GM21423 (cell line): ENCODE measurements around the gene FKBP5.
"Not testable (repeated sequence)": the region's sequence is repeated elsewhere in the genome, so short reads cannot be mapped to it uniquely, and the experiment has no call there.

Source experiments
- ATAC-seq: cut with Tn5 transposase; IDR thresholded peaks from one replicate; pipeline ENCODE4 v1.9.1; 2021; ENCODE audit warnings: mild to moderate bottlenecking, moderate library complexity; ENCODE audit not compliant: unreplicated experiment

The FKBP5 gene

DNA sequence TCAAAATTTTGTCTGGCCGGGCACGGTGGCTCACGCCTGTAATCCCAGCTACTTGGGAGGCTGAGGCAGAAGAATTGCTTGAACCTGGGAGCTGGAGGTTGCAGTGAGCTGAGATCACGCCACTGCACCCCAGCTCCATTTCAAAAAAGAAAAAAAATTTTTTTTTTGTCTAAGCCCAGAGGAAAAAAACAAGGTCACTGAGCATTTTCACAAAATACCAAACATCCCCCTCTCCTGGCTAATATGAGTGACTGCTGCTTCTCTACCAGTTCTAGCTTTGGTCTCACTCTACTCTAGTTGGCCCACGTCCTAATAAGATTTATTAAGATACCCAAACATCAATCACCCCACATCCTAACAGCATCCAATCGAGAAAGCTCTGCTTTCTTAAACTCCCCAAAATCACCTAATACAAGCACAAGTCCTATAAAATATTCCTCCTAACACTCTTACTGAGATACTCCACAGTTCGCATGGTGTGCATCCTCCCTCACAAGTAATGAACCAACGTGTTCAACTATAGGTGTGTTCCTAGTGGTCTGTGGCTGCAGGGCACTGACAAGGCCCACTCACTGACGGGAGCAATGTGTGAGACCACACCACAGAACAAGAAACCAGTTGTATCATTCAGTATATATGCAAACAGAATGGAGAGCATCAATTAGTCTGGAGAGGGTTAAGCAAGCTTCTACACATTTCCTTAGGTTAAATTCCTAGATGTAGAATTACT lies 64.2 kb downstream of the FKBP5 start:
- no peak for ATAC-seq

DNA sequence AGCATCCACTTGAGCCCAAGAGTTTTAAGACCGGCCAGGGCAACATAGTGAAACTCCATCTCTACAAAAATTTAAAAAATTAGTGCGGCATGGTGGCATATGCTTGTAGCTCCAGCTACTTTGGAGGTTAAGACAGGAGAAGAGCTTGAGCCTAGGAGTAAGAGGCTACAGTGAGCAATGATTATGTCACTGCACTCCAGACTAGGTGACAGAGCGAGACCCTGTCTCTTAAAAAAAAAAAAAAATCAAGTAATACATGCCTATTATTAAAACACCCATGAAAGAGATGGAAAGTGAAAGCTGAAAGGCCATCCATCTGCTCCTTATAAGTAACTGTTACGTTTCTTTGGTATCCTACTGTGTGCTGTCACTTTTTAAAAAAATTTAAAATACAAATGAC lies 66.4 kb downstream of the FKBP5 start:
- ATAC-seq: no peak

- no peak for ATAC-seq
These were observed 68.0 kb downstream of the FKBP5 start for GRCh38 chr6:35620706-35621105.

GRCh38 chr6:35613762-35614161 lies 75.0 kb downstream of the FKBP5 start:
- no peak for ATAC-seq

DNA sequence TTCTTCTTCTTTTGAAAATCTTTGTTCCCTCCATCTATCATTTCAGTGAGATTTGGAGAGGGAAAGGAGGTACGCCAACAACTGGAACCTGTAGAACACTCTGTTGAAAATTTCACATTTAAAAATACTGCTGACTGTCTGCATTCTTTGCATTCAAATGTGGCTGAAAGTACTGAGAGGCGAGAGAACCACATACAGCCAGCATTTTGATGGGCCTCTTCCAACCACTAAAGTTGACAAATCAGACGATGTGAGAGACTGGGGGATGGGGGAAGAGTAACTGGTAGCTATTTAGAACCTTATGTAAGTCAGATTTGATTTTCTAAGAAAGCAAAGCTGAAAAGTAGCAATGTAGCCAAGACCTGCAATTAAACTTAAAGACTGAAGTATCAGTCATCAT lies 77.5 kb downstream of the FKBP5 start:
- ATAC-seq: no peak

GRCh38 chr6:35610830-35611229 lies 77.9 kb downstream of the FKBP5 start:
- no peak for ATAC-seq

DNA sequence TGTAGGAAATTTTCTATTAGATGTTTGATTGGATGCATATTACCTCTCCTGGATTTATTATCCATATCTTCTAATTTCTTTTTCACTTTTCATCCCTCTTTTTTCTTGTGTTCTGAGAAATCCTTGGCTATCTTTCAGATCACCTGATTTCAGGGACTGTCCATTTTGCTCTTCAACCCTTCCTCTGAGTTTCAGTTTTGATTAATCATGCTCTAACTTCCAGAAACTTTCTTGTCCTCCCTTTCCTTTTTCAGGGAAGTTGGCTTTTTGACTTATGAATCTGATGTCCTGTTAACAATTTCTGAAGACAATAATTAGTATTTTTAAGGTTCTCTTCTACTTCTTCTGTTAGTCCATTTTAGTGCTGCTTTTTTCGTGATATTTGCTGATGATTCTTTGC lies 79.1 kb downstream of the FKBP5 start:
- no peak for ATAC-seq

DNA sequence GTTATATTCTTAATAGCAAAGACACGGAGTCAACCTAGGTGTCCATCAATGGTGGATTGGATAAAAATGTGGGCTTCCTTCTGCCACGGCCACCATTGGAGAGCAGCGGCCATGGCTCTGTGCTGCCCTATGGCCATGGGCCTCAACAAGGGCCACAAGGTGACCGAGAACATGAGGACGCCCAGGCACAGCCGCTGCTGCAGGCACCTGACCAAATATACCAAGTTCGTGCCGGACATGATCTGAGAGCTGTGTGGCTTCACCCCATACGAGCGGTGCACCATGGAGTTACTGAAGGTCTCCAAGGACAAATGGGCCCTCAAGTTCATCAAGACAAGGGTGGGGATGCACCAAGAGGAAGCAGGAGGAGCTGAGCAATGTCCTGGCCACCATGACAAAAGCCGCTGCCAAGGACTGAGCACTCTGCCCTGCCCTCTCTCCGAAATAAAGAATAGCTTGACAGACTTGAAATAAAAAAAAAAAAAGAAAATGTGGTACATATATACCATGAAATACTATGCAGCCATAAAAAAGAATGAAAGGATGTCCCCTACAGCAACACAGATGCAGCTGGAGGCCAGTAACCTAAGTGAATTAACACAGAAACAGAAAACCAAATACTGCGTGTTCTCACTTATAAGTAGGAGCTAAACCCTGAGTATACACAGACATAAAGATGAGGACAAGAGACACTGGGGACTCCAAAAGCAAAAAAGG lies 81.0 kb downstream of the FKBP5 start:
- ATAC-seq: no peak

GRCh38 chr6:35605600-35605999 lies 83.1 kb downstream of the FKBP5 start:
- no peak for ATAC-seq

GRCh38 chr6:35603326-35604202 lies 85.2 kb downstream of the FKBP5 start:
- no peak for ATAC-seq

DNA sequence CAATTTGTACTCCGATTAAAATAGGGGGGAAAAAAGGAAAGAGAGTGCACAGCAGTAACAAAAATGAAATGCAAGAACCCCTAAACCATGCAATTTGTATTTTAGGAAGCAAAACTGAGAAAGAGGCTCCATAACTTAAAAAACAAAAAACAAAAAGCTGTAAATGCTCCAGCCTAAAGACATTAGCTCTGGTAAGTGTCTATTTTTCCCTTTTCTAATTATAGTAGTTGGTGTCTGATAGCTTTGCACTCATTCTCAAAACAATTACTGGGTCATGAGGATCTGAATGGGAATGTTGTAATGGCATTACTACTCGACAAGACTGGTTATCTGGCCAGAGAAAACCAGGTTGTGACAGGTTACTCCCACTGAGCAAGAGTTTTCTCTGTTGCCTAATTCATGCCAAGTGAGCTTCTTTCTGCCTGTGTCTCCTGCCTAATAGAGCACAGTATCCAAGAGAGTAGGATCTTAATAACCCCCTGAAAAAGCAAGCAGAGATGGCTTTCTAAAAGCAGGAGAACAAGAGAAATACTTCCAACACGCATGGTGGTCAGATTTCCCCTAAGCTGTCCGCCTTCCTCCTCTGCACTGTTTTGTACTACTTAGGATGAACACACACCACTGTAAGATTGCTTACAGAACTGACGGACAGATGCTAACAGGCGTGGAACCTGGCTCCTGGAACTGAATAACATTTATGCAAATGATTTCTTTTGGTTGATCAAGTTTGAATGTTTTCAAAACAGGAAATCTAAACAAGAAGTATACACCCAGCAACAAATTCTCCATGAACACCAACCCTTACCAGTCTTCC lies 86.4 kb downstream of the FKBP5 start:
- ATAC-seq: no peak

- ATAC-seq: no peak
These were observed 87.2 kb downstream of the FKBP5 start for GRCh38 chr6:35601331-35602132.

GRCh38 chr6:35600659-35601125 lies 88.0 kb downstream of the FKBP5 start:
- no peak for ATAC-seq

DNA sequence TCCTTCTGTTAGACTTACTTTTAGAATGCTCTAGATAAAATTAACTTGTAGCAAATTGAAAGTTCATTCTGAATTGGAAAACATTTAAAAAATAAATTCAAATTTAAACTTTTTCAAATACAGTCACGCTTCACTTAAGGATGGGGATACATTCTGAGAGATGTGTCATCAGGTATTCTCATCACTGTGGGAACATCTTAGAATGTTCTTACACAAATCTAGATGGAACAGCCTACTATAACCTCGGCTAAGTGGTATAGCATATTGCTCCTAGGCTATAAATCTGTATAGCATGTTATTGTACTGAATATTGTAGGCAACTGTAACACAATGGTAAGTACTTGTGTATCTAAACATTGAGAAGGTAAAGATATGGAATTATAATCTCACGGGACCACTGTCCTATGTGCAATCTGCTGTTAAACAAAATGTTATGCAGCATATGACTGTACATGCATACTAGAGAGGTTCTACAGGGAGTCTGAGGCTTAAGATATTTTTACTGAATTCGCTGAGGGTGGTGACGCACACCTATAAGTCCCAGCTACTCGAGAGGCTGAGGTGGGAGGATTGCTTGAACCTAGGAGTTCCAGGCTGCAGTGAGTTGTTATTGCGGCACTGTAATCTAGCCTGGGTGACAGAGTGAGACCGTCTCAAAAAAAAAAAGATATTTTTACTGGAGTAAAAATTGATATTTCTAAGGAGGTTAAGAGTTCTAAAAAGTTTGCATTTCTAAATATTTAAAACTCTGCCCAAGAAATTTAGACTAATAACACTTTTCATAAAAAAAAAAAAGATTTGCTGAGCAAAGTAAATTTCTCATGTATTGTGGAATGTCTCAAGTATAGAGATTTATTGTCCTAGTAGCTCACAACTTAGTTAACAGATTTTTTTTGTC lies 88.7 kb downstream of the FKBP5 start:
- ATAC-seq: no peak

DNA sequence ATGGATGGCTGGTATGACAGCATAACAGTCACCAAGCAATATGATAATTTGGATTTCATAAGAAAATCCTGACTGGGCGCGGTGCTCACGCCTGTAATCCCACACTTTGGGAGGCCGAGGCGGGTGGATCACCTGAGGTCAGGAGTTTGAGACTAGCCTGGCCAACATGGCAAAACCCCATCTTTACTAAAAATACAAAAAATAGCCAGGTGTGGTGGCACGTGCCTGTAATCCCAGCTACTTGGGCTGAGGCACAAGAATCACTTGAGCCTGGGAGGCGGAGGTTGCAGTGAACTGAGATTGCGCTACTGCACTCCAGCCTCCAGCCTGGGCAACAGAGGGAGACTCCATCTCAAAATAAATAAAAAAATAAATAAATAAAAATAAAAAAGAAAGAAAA lies 90.1 kb downstream of the FKBP5 start:
- not testable (repeated sequence) for ATAC-seq

DNA sequence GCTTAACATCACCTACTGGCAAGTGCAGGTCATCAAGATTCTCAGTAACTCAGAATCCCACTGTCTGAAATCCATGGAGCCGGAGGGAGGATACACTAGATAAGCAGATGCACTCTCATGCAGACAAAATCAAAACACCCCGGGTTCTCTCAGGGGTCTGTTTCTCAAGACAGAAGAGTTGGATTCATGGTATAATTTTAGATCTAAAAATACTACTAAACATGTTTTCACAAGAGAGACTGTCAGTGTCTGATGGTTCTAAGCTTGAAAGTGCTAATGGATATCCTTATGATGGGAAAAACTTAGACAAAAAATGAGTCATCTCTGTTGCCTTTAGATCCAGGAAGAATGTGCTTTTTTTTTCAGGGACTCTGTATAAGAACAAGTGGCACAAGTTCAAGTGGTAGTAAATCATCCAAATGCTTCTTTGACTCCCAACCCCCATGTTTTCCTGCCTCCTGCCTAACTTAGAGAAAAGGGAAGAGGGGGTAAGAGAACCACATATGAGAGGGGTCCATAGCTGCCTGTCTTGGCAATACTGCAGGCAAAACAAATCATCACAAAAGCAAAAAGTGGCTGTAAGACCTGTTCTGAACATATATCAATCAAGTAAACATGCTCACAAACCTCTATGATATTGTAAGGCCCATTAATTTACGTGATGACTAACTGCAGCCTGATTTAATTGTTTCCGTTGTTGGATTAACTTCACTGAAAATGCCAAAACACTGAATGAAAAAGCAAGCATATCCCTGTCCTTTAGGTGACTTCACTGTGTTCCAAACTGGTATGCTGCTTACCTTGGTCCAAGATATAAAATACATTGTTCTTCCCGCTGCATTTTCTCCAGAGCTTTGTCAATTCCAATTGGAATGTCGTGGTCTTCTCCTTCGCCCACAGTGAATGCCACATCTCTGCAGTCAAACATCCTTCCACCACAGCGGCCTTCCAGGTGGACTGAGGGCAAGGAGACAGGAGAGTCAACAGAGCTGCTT lies 92.0 kb downstream of the FKBP5 start:
- ATAC-seq: no peak

DNA sequence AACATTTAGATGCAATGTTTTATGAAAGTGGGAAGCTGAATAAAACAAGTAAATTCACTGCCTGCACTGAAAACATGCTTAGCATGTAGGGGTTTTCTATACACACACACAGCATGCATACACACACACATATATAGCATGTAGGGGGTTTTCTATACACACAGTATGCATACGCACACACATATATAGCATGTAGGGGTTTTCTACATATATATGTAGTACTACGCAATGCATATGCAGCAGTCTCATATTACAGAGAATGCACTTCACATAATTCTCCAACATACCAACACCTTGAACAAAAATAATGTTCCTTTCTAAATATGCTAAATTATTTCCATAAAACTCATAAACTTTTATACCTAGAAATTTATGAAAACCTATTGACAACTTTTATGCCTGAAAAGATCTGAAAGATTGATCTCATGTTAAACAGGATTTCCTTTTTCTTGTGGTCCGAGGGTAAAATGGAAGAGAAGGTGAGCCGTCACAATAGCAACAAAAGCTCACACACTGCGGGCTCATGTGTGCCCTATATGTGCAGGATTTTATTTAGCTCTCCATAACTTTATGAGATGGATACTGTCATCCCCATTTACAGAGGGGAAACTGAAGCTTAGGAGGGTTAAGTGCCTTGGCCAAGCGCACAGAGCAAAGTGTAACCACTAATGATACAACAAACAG lies 94.1 kb downstream of the FKBP5 start:
- no peak for ATAC-seq
